Liver (tissue), 9 donors: ENCODE measurements around the gene MYO18B. TPM values are rescaled to one million over a fixed set of nuclear protein-coding genes. Genes with fewer than 3 reads are reported as not detected.

Source experiments
- DNase-seq: peaks from one replicate; pipeline ENCODE4 v3.0.0-alpha.2; 2017; ENCODE audit warnings: low spot score
- H3K27ac ChIP-seq, 2 donors: one replicate each; pipeline ENCODE4 v1.7.0; 2013; ENCODE audit warnings: inconsistent platforms in 2 of 2, low read length in 2 of 2, control low read depth in 1 of 2, low read depth in 1 of 2, mild to moderate bottlenecking in 1 of 2
- H3K27me3 ChIP-seq, 4 donors: one replicate each; pipeline versions ENCODE4 v1.6.1 to v1.7.0; 2013; ENCODE audit warnings: low read length in 3 of 4, inconsistent platforms in 1 of 4, mild to moderate bottlenecking in 1 of 4, moderate library complexity in 1 of 4; ENCODE audit not compliant: control insufficient read depth in 4 of 4, insufficient read depth in 4 of 4
- H3K36me3 ChIP-seq, 4 donors: one replicate each; pipeline versions ENCODE4 v1.6.1 to v1.7.0; 2013; ENCODE audit warnings: low read length in 3 of 4, mild to moderate bottlenecking in 3 of 4, low read depth in 1 of 4, moderate library complexity in 1 of 4; ENCODE audit not compliant: control insufficient read depth in 4 of 4, insufficient read depth in 3 of 4
- H3K4me1 ChIP-seq, 4 donors: one replicate each; pipeline versions ENCODE4 v1.6.1 to v1.7.0; 2013; ENCODE audit warnings: low read length in 3 of 4, mild to moderate bottlenecking in 3 of 4, moderate library complexity in 1 of 4; ENCODE audit not compliant: control insufficient read depth in 4 of 4, insufficient read depth in 4 of 4
- H3K4me3 ChIP-seq, 3 donors: one replicate each; pipeline versions ENCODE4 v1.6.1 to v1.7.0; 2013; ENCODE audit warnings: low read length in 3 of 3, control low read depth in 1 of 3, low read depth in 1 of 3, mild to moderate bottlenecking in 1 of 3
- H3K9ac ChIP-seq, 2 donors: one replicate each; pipeline ENCODE4 v1.7.0; 2013; ENCODE audit warnings: low read length in 2 of 2, mild to moderate bottlenecking in 2 of 2, moderate library complexity in 2 of 2, control low read depth in 1 of 2, low read depth in 1 of 2
- H3K9me3 ChIP-seq, 4 donors: one replicate each; pipeline versions ENCODE4 v1.6.1 to v1.7.0; 2013; ENCODE audit warnings: low read length in 3 of 4; ENCODE audit not compliant: control insufficient read depth in 4 of 4
- ATF3 ChIP-seq: IDR thresholded peaks from 2 replicates; pipeline ENCODE4 v1.6.1; 2016; ENCODE audit warnings: antibody characterized with exemption
- EGR1 ChIP-seq, 2 donors: IDR thresholded peaks; 2 replicates each; pipeline ENCODE4 v1.6.1; 2016 to 2018; ENCODE audit warnings: antibody characterized with exemption in 2 of 2, low read depth in 2 of 2
- FOXA1 ChIP-seq: IDR thresholded peaks from 2 replicates; pipeline ENCODE4 v1.6.1; 2016; ENCODE audit warnings: antibody characterized with exemption
- FOXA2 ChIP-seq: IDR thresholded peaks from 2 replicates; pipeline ENCODE4 v1.6.1; 2016; ENCODE audit warnings: antibody characterized with exemption
- GABPA ChIP-seq, 2 donors: IDR thresholded peaks in 1 of 2; conservative IDR thresholded peaks in 1 of 2; 2 replicates each; pipeline ENCODE4 v1.6.1; 2016; ENCODE audit warnings: antibody characterized with exemption in 2 of 2, mild to moderate bottlenecking in 1 of 2, moderate library complexity in 1 of 2
- HNF4A ChIP-seq, 2 donors: conservative IDR thresholded peaks; 2 replicates each; pipeline ENCODE4 v1.6.1; 2016; ENCODE audit warnings: antibody characterized with exemption in 2 of 2, mild to moderate bottlenecking in 2 of 2
- HNF4G ChIP-seq: IDR thresholded peaks from 2 replicates; pipeline ENCODE4 v1.6.1; 2016; ENCODE audit warnings: antibody characterized with exemption
- JUND ChIP-seq, 2 donors: IDR thresholded peaks; 2 replicates each; pipeline ENCODE4 v1.6.1; 2016; ENCODE audit warnings: antibody characterized with exemption in 2 of 2
- MAX ChIP-seq: IDR thresholded peaks from 2 replicates; pipeline ENCODE4 v1.6.1; 2016; ENCODE audit warnings: antibody characterized with exemption
- NR2F2 ChIP-seq: IDR thresholded peaks from 2 replicates; pipeline ENCODE4 v1.6.1; 2016; ENCODE audit warnings: antibody characterized with exemption
- RAD21 ChIP-seq, 2 donors: IDR thresholded peaks; 2 replicates each; pipeline ENCODE4 v1.6.1; 2016; ENCODE audit warnings: antibody characterized with exemption in 2 of 2, mild to moderate bottlenecking in 2 of 2
- RXRA ChIP-seq, 2 donors: IDR thresholded peaks; 2 replicates each; pipeline ENCODE4 v1.6.1; 2017 to 2018; ENCODE audit warnings: antibody characterized with exemption in 2 of 2, mild to moderate bottlenecking in 1 of 2
- SP1 ChIP-seq: IDR thresholded peaks from 2 replicates; pipeline ENCODE4 v1.6.1; 2018; ENCODE audit warnings: antibody characterized with exemption, mild to moderate bottlenecking
- TAF1 ChIP-seq: conservative IDR thresholded peaks from 2 replicates; pipeline ENCODE4 v1.6.1; 2016; ENCODE audit warnings: antibody characterized with exemption, mild to moderate bottlenecking
- YY1 ChIP-seq: IDR thresholded peaks from 2 replicates; pipeline ENCODE4 v1.6.1; 2016; ENCODE audit warnings: antibody characterized with exemption, mild to moderate bottlenecking
- polyA plus RNA-seq, 2 donors: library from polyadenylated mRNA; stranded (reverse) in 1 of 2; unstranded in 1 of 2; fragments of 200-250 nt in 1 of 2; fragments of >200 nt in 1 of 2; fragmentation: Nextera tagmentation in 1 of 2; extraction: Ambion mirVana in 1 of 2; gene quantifications; one replicate each; pipeline versions ENCODE4 v1.2.1 to v1.2.3, GENCODE V29; 2013 to 2015
- total RNA-seq, 2 donors: library from RNA; depleted of rRNA; stranded (reverse); fragments of >200 nt; gene quantifications; one replicate each; pipeline ENCODE4 v1.2.3, GENCODE V29; 2014
- TF ChIP-seq, protein P1 (sequence below): IDR thresholded peaks from 2 replicates; pipeline ENCODE4 v1.6.1; 2016; ENCODE audit warnings: antibody characterized with exemption, mild to moderate bottlenecking
- TF ChIP-seq, protein P2 (sequence below): fragments of 150-350 bp; IDR thresholded peaks from 2 replicates; pipeline ENCODE4 v1.5.1; 2017; ENCODE audit warnings: improper control_type of control experiment, low read depth, low read length; ENCODE audit not compliant: missing input control
- TF ChIP-seq, protein P3 (sequence below): IDR thresholded peaks from 2 replicates; pipeline ENCODE4 v1.6.1; 2016; ENCODE audit warnings: antibody characterized with exemption
- donor health status: healthy.
- donor health status: healthy.
- donor health status: healthy.
- donor health status: healthy.
- donor health status: healthy.

The MYO18B gene
- total and polyA plus RNA-seq, 4 donors, result under 0.01 to 4.2 (median 0.02) TPM; not detected in 1

- TF ChIP-seq, protein P1, sequence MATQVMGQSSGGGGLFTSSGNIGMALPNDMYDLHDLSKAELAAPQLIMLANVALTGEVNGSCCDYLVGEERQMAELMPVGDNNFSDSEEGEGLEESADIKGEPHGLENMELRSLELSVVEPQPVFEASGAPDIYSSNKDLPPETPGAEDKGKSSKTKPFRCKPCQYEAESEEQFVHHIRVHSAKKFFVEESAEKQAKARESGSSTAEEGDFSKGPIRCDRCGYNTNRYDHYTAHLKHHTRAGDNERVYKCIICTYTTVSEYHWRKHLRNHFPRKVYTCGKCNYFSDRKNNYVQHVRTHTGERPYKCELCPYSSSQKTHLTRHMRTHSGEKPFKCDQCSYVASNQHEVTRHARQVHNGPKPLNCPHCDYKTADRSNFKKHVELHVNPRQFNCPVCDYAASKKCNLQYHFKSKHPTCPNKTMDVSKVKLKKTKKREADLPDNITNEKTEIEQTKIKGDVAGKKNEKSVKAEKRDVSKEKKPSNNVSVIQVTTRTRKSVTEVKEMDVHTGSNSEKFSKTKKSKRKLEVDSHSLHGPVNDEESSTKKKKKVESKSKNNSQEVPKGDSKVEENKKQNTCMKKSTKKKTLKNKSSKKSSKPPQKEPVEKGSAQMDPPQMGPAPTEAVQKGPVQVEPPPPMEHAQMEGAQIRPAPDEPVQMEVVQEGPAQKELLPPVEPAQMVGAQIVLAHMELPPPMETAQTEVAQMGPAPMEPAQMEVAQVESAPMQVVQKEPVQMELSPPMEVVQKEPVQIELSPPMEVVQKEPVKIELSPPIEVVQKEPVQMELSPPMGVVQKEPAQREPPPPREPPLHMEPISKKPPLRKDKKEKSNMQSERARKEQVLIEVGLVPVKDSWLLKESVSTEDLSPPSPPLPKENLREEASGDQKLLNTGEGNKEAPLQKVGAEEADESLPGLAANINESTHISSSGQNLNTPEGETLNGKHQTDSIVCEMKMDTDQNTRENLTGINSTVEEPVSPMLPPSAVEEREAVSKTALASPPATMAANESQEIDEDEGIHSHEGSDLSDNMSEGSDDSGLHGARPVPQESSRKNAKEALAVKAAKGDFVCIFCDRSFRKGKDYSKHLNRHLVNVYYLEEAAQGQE, result no peak
- TF ChIP-seq FOXA1, result no peak
- TF ChIP-seq NR2F2, result no peak
Observed at GRCh38 chr22:25827415-25827814, 85.4 kb downstream of the MYO18B start (continued).

- Histone ChIP-seq H3K27me3 (peaks cover 0 to 7% (median 0%) of the 10 kb centered on the region in 4 donors), H3K36me3 (no peaks in the 10 kb centered on the region), H3K4me3 (no peak overlapping the region), H3K9ac (no peak overlapping the region), H3K4me1 (no peaks in the 10 kb centered on the region), H3K9me3 (peaks cover 0 to 2% (median 0%) of the 10 kb centered on the region in 4 donors), H3K27ac (no peak overlapping the region)
- no peak for DNase-seq
- no peak for TF ChIP-seq JUND (IDR thresholded peaks at IDR 0.05)
- TF ChIP-seq ATF3, result no peak
- TF ChIP-seq GABPA (IDR thresholded peaks at IDR 0.05 in 1 of 2, conservative IDR thresholded peaks at IDR 0.05 in 1 of 2), result no peak
- TF ChIP-seq MAX, result no peak
- no peak for TF ChIP-seq HNF4A (conservative IDR thresholded peaks at IDR 0.05)
- no peak for TF ChIP-seq RXRA (IDR thresholded peaks at IDR 0.05)
- TF ChIP-seq, protein P1, result no peak
- no peak for TF ChIP-seq YY1
- no peak for TF ChIP-seq EGR1 (IDR thresholded peaks at IDR 0.05; ENCODE audit: low read depth in 2 of 2)
- TF ChIP-seq SP1, result no peak
- TF ChIP-seq FOXA2, result no peak
- no peak for TF ChIP-seq RAD21 (IDR thresholded peaks at IDR 0.05)
- TF ChIP-seq FOXA1, result no peak
- TF ChIP-seq TAF1, result no peak
- TF ChIP-seq, protein P2, sequence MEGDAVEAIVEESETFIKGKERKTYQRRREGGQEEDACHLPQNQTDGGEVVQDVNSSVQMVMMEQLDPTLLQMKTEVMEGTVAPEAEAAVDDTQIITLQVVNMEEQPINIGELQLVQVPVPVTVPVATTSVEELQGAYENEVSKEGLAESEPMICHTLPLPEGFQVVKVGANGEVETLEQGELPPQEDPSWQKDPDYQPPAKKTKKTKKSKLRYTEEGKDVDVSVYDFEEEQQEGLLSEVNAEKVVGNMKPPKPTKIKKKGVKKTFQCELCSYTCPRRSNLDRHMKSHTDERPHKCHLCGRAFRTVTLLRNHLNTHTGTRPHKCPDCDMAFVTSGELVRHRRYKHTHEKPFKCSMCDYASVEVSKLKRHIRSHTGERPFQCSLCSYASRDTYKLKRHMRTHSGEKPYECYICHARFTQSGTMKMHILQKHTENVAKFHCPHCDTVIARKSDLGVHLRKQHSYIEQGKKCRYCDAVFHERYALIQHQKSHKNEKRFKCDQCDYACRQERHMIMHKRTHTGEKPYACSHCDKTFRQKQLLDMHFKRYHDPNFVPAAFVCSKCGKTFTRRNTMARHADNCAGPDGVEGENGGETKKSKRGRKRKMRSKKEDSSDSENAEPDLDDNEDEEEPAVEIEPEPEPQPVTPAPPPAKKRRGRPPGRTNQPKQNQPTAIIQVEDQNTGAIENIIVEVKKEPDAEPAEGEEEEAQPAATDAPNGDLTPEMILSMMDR, result no peak
- TF ChIP-seq NR2F2, result no peak
- TF ChIP-seq HNF4G, result no peak
- TF ChIP-seq, protein P3, sequence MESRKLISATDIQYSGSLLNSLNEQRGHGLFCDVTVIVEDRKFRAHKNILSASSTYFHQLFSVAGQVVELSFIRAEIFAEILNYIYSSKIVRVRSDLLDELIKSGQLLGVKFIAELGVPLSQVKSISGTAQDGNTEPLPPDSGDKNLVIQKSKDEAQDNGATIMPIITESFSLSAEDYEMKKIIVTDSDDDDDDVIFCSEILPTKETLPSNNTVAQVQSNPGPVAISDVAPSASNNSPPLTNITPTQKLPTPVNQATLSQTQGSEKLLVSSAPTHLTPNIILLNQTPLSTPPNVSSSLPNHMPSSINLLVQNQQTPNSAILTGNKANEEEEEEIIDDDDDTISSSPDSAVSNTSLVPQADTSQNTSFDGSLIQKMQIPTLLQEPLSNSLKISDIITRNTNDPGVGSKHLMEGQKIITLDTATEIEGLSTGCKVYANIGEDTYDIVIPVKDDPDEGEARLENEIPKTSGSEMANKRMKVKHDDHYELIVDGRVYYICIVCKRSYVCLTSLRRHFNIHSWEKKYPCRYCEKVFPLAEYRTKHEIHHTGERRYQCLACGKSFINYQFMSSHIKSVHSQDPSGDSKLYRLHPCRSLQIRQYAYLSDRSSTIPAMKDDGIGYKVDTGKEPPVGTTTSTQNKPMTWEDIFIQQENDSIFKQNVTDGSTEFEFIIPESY, result no peak
Observed at GRCh38 chr22:25828422-25828821, 86.4 kb downstream of the MYO18B start.
